Esophagus squamous epithelium (tissue), 4 donors: Measurements from ENCODE around the gene GPRC5A.

Experiments used
- POLR2A ChIP-seq, 4 donors: fragments of 450-650 bp; IDR thresholded peaks; one replicate each; pipeline ENCODE4 v1.6.1; 2017; ENCODE audit warnings: antibody characterized with exemption in 4 of 4, mild to moderate bottlenecking in 4 of 4, moderate library complexity in 3 of 4
- TF ChIP-seq, protein P1 (sequence below), 6 experiments: fragments of 450-650 bp in 4 of 6; fragments of 200-600 bp in 2 of 6; sonication (generic) in 2 of 6; IDR thresholded peaks; one replicate each; pipeline ENCODE4 v1.5.1; 2016 to 2019; ENCODE audit warnings: antibody characterized with exemption in 6 of 6, mild to moderate bottlenecking in 4 of 6, moderate library complexity in 4 of 6

DNA sequence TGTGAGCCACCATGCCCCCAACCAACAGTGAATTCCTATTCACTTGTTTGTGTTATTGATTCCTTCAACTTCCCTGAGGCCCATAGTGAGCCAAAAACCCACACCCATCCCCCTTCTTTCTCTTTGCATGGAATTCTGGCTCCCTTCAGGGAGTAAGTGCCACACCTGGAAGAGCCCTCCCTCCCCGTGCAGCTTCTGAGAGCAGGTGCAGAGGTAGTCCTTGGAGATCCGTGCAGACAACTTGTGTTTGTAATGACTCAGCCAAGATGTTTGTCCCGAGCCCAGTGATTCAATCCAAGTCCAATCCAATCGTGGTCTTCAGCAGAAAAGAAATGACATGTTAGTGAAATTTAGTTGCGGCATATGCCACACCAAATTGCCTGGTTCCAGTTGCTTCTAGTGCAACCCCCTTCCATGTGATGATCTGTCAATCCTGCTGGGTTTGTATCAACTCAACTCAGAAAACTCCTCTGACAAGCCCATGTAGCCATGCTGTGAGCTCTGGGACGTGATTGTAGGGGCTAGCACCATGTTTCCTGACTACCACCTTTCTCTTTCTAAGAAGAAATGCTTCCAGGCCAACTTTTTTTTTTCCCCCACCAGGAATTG is 27.5 kb downstream of the GPRC5A start:
- TF ChIP-seq, protein P1, sequence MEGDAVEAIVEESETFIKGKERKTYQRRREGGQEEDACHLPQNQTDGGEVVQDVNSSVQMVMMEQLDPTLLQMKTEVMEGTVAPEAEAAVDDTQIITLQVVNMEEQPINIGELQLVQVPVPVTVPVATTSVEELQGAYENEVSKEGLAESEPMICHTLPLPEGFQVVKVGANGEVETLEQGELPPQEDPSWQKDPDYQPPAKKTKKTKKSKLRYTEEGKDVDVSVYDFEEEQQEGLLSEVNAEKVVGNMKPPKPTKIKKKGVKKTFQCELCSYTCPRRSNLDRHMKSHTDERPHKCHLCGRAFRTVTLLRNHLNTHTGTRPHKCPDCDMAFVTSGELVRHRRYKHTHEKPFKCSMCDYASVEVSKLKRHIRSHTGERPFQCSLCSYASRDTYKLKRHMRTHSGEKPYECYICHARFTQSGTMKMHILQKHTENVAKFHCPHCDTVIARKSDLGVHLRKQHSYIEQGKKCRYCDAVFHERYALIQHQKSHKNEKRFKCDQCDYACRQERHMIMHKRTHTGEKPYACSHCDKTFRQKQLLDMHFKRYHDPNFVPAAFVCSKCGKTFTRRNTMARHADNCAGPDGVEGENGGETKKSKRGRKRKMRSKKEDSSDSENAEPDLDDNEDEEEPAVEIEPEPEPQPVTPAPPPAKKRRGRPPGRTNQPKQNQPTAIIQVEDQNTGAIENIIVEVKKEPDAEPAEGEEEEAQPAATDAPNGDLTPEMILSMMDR (IDR thresholded peaks at IDR 0.05) = no peak
- no peak for TF ChIP-seq POLR2A (IDR thresholded peaks at IDR 0.05)
